SK-N-SH treated with all-trans-retinoic acid at 6 μM for 48 hours (cell line): ENCODE measurements around the gene CHMP1B.
"Not testable (repeated sequence)": the region's sequence is repeated elsewhere in the genome, so short reads cannot be mapped to it uniquely, and the experiment has no call there.

Experiments
- ATAC-seq: fragments of 200-7000 bp; cut with Tn5 transposase; 3 replicates; pipeline ENCODE4 v1.9.1; 2020; ENCODE audit warnings: mild to moderate bottlenecking, moderate library complexity
- BACH2 ChIP-seq: fragments of 250-450 bp; sonication (Bioruptor Pico); IDR thresholded peaks from 2 replicates; pipeline ENCODE4 v1.9.0; 2021; ENCODE audit warnings: mild to moderate bottlenecking, borderline replicate concordance
- CSDC2 ChIP-seq: fragments of 250-450 bp; sonication (Bioruptor Pico); IDR thresholded peaks from 2 replicates; pipeline ENCODE4 v1.5.0; 2020; ENCODE audit warnings: mild to moderate bottlenecking, moderate library complexity
- CSRNP3 ChIP-seq: fragments of 250-450 bp; sonication (Bioruptor Pico); IDR thresholded peaks from 2 replicates; pipeline ENCODE4 v1.5.1; 2021; ENCODE audit warnings: mild to moderate bottlenecking, moderate library complexity
- ESRRG ChIP-seq: fragments of 250-450 bp; sonication (Bioruptor Pico); IDR thresholded peaks from 2 replicates; pipeline ENCODE4 v1.6.1; 2021; ENCODE audit warnings: mild to moderate bottlenecking
- PATZ1 ChIP-seq: fragments of 250-450 bp; sonication (Bioruptor Pico); IDR thresholded peaks from 2 replicates; pipeline ENCODE4 v1.8.0; 2020; ENCODE audit warnings: mild to moderate bottlenecking, moderate library complexity, borderline replicate concordance
- POU6F1 ChIP-seq: fragments of 250-450 bp; sonication (Bioruptor Pico); IDR thresholded peaks from 2 replicates; pipeline ENCODE4 v1.8.0; 2021; ENCODE audit warnings: low read depth, mild to moderate bottlenecking, moderate library complexity, borderline replicate concordance
- RARB ChIP-seq: fragments of 250-450 bp; sonication (Bioruptor Pico); IDR thresholded peaks from 2 replicates; pipeline ENCODE4 v1.8.0; 2021; ENCODE audit warnings: mild to moderate bottlenecking, moderate library complexity
- SNAI2 ChIP-seq: fragments of 250-450 bp; sonication (Bioruptor Pico); IDR thresholded peaks from 2 replicates; pipeline ENCODE4 v1.5.0; 2020; ENCODE audit warnings: mild to moderate bottlenecking, moderate library complexity
- TCF4 ChIP-seq: fragments of 250-450 bp; sonication (Bioruptor Pico); IDR thresholded peaks from 2 replicates; pipeline ENCODE4 v1.8.0; 2021; ENCODE audit warnings: mild to moderate bottlenecking, moderate library complexity, borderline replicate concordance
- TOX ChIP-seq: fragments of 250-450 bp; sonication (Bioruptor Pico); IDR thresholded peaks from 2 replicates; pipeline ENCODE4 v1.8.0; 2021; ENCODE audit warnings: mild to moderate bottlenecking, moderate library complexity, borderline replicate concordance
- TSHZ2 ChIP-seq: fragments of 250-450 bp; sonication (Bioruptor Pico); IDR thresholded peaks from 2 replicates; pipeline ENCODE4 v1.5.0; 2020; ENCODE audit warnings: mild to moderate bottlenecking, moderate library complexity
- ZFP3 ChIP-seq: fragments of 250-450 bp; sonication (Bioruptor Pico); IDR thresholded peaks from 2 replicates; pipeline ENCODE4 v1.5.0; 2020; ENCODE audit warnings: mild to moderate bottlenecking, moderate library complexity
- ZFP30 ChIP-seq: fragments of 450-650 bp; formaldehyde crosslinking; IDR thresholded peaks from 2 replicates; pipeline ENCODE4 v1.5.0; 2022; ENCODE audit warnings: mild to moderate bottlenecking, moderate library complexity
- ZNF565 ChIP-seq: fragments of 450-650 bp; formaldehyde crosslinking; conservative IDR thresholded peaks from 2 replicates; pipeline ENCODE4 v1.5.0; 2020; ENCODE audit warnings: low read depth, mild to moderate bottlenecking, moderate library complexity
- ZNF70 ChIP-seq: fragments of 450-650 bp; formaldehyde crosslinking; IDR thresholded peaks from 2 replicates; pipeline ENCODE4 v1.5.0; 2020; ENCODE audit warnings: mild to moderate bottlenecking, moderate library complexity
- ZNF8 ChIP-seq: fragments of 450-650 bp; formaldehyde crosslinking; IDR thresholded peaks from 2 replicates; pipeline ENCODE4 v1.5.0; 2020; ENCODE audit warnings: mild to moderate bottlenecking, moderate library complexity

Gene CHMP1B

GRCh38 chr18:11850821-11851145, 430 bp upstream of the CHMP1B start:
- ATAC-seq = peak; percentile 45
- TF ChIP-seq ZNF8 (CRISPR knock-in tag) (no peak), BACH2 (CRISPR knock-in tag) (no peak), SNAI2 (no peak), RARB (CRISPR knock-in tag) (no peak), TCF4 (CRISPR knock-in tag) (no peak), POU6F1 (no peak), TSHZ2 (CRISPR knock-in tag) (no peak), CSDC2 (CRISPR knock-in tag) (no peak), ZNF565 (CRISPR knock-in tag) (no peak), ESRRG (CRISPR knock-in tag) (no peak), CSRNP3 (CRISPR knock-in tag) (no peak), ZFP30 (CRISPR knock-in tag) (no peak), PATZ1 (CRISPR knock-in tag) (no peak)

- TF ChIP-seq TSHZ2 (CRISPR knock-in tag) = no peak
- no peak for TF ChIP-seq ZNF70 (CRISPR knock-in tag)
- TF ChIP-seq CSRNP3 (CRISPR knock-in tag) = no peak
- TF ChIP-seq TOX (CRISPR knock-in tag) = no peak
- TF ChIP-seq ZFP3 (CRISPR knock-in tag) = no peak
- ATAC-seq = peak; percentile 28
Observed at GRCh38 chr18:11851806-11852337, 659 bp downstream of the CHMP1B start.

- ATAC-seq = not testable (repeated sequence)
Observed at GRCh38 chr18:11854554-11854953, 3.3 kb downstream of the CHMP1B start.
